HepG2 (cell line): ENCODE measurements around the gene TMEM19. TPM values are rescaled to one million over a fixed set of nuclear protein-coding genes. Genes with fewer than 3 reads are reported as not detected.

Experiments used
- ATF6 ChIP-seq: sonication (generic); formaldehyde crosslinking; conservative IDR thresholded peaks from 2 replicates; pipeline ENCODE4 v1.4.0; 2020; ENCODE audit warnings: missing genetic modification reagents
- GZF1 ChIP-seq: sonication (generic); formaldehyde crosslinking; IDR thresholded peaks from 2 replicates; pipeline ENCODE4 v1.5.1; 2020; ENCODE audit warnings: mild to moderate bottlenecking, missing genetic modification reagents
- NAIF1 ChIP-seq: sonication (generic); formaldehyde crosslinking; IDR thresholded peaks from 2 replicates; pipeline ENCODE4 v1.5.0; 2020; ENCODE audit warnings: mild to moderate bottlenecking, missing genetic modification reagents, borderline replicate concordance
- PHF20 ChIP-seq: sonication (generic); formaldehyde crosslinking; IDR thresholded peaks from 2 replicates; pipeline ENCODE4 v1.5.0; 2020; ENCODE audit warnings: mild to moderate bottlenecking, missing genetic modification reagents
- PRDM10 ChIP-seq: sonication (generic); formaldehyde crosslinking; IDR thresholded peaks from 2 replicates; pipeline ENCODE4 v1.4.0; 2020; ENCODE audit warnings: low read depth, missing genetic modification reagents
- PRDM15 ChIP-seq: sonication (generic); formaldehyde crosslinking; IDR thresholded peaks from 2 replicates; pipeline ENCODE4 v1.4.0; 2020; ENCODE audit warnings: missing genetic modification reagents
- REST ChIP-seq, 2 experiments: IDR thresholded peaks; 2 replicates each; pipeline ENCODE4 v1.6.1; 2011 to 2012; ENCODE audit warnings: low read length in 2 of 2, borderline replicate concordance in 1 of 2, low read depth in 1 of 2, mild to moderate bottlenecking in 1 of 2, moderate library complexity in 1 of 2
- ZBTB44 ChIP-seq: sonication (generic); formaldehyde crosslinking; IDR thresholded peaks from 2 replicates; pipeline ENCODE4 v1.4.0; 2020; ENCODE audit warnings: missing genetic modification reagents
- polyA plus RNA-seq, 8 experiments: library from polyadenylated mRNA; depleted of rRNA in 3 of 8; stranded (reverse) in 7 of 8; unstranded in 1 of 8; fragments of >200 nt; fragmentation: Illumina TruSeq in 4 of 8; extraction: Trizol in 4 of 8; gene quantifications; 2 replicates each; pipeline versions ENCODE4 v1.2.1 to v1.2.3, GENCODE V29; 2011 to 2016; ENCODE audit warnings: low read depth in 4 of 8, missing spikeins in 1 of 8, mixed read lengths in 1 of 8; ENCODE audit not compliant: insufficient read depth in 1 of 8
- total RNA-seq, 5 experiments: library from RNA; depleted of rRNA; stranded (reverse); fragments of >200 nt; fragmentation: Illumina TruSeq; extraction: Trizol; gene quantifications; 2 replicates each; pipeline ENCODE4 v1.2.3, GENCODE V29; 2016; ENCODE audit warnings: low read depth in 1 of 5

Gene TMEM19
- total and polyA plus RNA-seq, 2 of the 13 experiments (the other 11 are each of a cell fraction or from before 2014, with no cell fraction given) = 16.9 to 22.5 TPM

GRCh38 chr12:71662849-71663560 lies 22.9 kb upstream of the TMEM19 start (continued):
- TF ChIP-seq PRDM10 (CRISPR knock-in tag) = no peak
- no peak for TF ChIP-seq GZF1 (CRISPR knock-in tag)
- no peak for TF ChIP-seq ATF6
- peak; percentile 21; the same call in 1 of the 2 replicates for TF ChIP-seq PRDM15 (CRISPR knock-in tag)
- TF ChIP-seq ZBTB44 (CRISPR knock-in tag) = no peak
- no peak for TF ChIP-seq REST (IDR thresholded peaks at IDR 0.05; ENCODE audit: borderline replicate concordance in 1 of 2, low read depth in 1 of 2, low read length in 2 of 2)
- no peak for TF ChIP-seq NAIF1 (CRISPR knock-in tag)
- TF ChIP-seq PHF20 (CRISPR knock-in tag) = no peak
